ENCODE results near the gene SNX2. TPM values are rescaled to one million over a fixed set of nuclear protein-coding genes. Genes with fewer than 3 reads are reported as not detected.
A peak's percentile ranks its signal among the peaks of the same experiment; 100 is the strongest.

The SNX2 gene
- total RNA-seq, 2 donors from 2014 or later, result 61.0 to 71.9 TPM

DNA sequence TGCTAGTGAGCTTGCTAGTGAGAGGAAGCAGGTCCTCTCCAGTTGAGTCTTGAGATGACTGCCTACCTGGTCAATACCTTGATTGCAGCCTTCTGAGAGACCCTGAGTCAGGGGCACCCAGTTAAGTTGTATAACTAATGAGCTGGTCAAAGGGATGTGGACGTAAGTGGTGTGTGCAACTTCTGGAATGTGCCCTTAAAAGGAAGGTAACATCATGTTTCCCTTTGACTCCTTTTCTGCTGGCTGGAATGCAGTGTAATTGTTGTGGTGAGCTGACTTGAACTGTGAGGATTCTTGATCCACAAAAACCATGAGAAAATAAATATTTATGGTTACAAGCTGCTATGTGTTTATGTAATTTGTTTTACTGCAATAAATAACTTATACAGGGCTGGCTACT lies 2.4 kb upstream of the SNX2 start:
- intact Hi-C loops (cut with DNase I), result no loop called here
- Histone ChIP-seq H3K27me3 (no peaks in the 10 kb centered on the region), H3K36me3 (no peaks in the 10 kb centered on the region), H3K4me1 (no peaks in the 10 kb centered on the region), H3K9me3 (no peaks in the 10 kb centered on the region), H3K27ac (no peak overlapping the region), H3K4me3 (no peak overlapping the region), H3K9ac (ENCODE audit: low read depth in 2 of 2, low read length in 2 of 2) (no peak overlapping the region)
- TF ChIP-seq, protein P1, sequence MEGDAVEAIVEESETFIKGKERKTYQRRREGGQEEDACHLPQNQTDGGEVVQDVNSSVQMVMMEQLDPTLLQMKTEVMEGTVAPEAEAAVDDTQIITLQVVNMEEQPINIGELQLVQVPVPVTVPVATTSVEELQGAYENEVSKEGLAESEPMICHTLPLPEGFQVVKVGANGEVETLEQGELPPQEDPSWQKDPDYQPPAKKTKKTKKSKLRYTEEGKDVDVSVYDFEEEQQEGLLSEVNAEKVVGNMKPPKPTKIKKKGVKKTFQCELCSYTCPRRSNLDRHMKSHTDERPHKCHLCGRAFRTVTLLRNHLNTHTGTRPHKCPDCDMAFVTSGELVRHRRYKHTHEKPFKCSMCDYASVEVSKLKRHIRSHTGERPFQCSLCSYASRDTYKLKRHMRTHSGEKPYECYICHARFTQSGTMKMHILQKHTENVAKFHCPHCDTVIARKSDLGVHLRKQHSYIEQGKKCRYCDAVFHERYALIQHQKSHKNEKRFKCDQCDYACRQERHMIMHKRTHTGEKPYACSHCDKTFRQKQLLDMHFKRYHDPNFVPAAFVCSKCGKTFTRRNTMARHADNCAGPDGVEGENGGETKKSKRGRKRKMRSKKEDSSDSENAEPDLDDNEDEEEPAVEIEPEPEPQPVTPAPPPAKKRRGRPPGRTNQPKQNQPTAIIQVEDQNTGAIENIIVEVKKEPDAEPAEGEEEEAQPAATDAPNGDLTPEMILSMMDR (IDR thresholded peaks at IDR 0.05), result no peak
- no peak for DNase-seq

- Histone ChIP-seq H3K27ac (no peak overlapping the region), H3K9ac (ENCODE audit: low read depth in 2 of 2, low read length in 2 of 2) (no peak overlapping the region), H3K36me3 (no peaks in the 10 kb centered on the region), H3K4me1 (no peaks in the 10 kb centered on the region), H3K27me3 (no peaks in the 10 kb centered on the region), H3K4me3 (no peak overlapping the region), H3K9me3 (no peaks in the 10 kb centered on the region)
- TF ChIP-seq, protein P1 (IDR thresholded peaks at IDR 0.05), result no peak
- no peak for DNase-seq
- intact Hi-C loops (cut with DNase I), result no loop called here
Observed at GRCh38 chr5:122773619-122774018, 1.3 kb upstream of the SNX2 start.

DNA sequence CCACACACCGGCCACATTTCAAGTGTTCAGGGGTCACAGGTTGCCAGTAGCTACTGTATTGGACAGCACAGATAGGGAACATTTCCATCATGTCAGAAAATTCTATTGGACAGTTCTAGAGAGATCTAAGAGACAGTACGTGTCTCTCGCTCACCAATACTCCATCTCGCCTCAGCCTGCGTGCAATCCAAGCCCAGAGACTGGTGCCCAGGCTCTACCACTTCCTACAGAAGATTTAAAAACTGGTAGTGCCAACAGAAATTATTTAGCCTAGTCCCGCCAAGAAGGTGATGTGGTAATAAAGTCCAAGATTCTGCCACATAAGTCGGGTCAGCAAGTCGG lies 390 bp upstream of the SNX2 start:
- DNase-seq, result no peak
- Histone ChIP-seq H3K4me1 (no peaks in the 10 kb centered on the region), H3K9me3 (no peaks in the 10 kb centered on the region), H3K4me3 (peak overlapping the region; percentile 83), H3K36me3 (no peaks in the 10 kb centered on the region), H3K27me3 (no peaks in the 10 kb centered on the region), H3K9ac (ENCODE audit: low read depth in 2 of 2, low read length in 2 of 2) (no peak overlapping the region), H3K27ac (peak overlapping the region; percentile 1)
- TF ChIP-seq, protein P1 (IDR thresholded peaks at IDR 0.05), result no peak
- intact Hi-C loops (cut with DNase I), result no loop called here

DNA sequence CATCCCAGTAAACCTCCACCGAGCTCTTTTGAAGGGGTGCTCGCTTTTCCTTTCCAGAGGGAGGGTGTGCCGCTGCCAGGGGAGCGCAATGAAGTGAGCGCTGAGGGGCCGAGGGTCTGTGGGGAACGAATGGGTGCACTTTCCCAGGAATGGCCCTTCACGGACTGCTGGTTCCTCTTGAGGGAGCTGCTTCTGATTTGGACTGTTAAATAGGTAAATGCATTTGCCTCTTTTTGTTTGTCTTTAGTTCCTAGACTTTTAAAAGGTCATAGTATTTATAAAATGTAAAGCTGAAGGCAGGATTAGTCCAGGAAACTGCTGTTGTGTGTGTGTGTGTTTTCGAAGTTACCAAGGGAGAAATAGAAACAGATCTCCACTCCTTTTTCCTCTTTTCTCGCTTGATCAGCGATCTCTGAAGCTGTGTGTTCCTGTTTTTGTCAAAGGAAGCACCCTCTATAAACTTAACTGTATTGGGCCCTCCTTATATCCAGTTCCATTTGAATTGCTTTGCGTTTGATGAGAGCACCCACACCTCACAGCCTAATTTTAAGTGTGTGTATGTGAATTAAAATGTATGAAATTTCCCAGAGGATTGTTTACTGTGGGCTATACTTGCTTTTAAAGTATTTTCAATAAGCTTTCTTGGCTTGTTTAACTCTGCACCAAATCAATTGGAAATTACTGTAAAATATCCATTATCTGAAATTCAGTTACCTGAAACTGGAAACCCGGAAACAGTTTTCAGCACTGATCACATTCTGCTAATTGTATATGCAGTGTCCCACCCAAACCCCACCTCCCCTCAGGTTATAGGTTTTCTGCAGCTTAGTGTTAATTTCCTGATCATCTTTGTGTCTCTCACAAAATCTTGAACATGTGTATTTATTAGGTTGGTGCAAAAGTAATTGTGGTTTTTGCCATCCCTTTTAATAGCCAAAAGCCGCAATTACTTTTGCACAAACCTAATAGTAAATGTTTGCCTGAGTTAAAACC lies 966 bp downstream of the SNX2 start:
- TF ChIP-seq, protein P1 (IDR thresholded peaks at IDR 0.05), result no peak
- Histone ChIP-seq H3K27ac (peak overlapping the region; percentile 75), H3K9ac (ENCODE audit: low read depth in 2 of 2, low read length in 2 of 2) (peak overlapping the region; percentile 91 to 94), H3K4me3 (peak overlapping the region; percentile 83), H3K27me3 (no peaks in the 10 kb centered on the region), H3K36me3 (no peaks in the 10 kb centered on the region), H3K9me3 (no peaks in the 10 kb centered on the region), H3K4me1 (no peaks in the 10 kb centered on the region)
- intact Hi-C loops (cut with DNase I), result no loop called here
- DNase-seq, result peak; percentile 20

DNA sequence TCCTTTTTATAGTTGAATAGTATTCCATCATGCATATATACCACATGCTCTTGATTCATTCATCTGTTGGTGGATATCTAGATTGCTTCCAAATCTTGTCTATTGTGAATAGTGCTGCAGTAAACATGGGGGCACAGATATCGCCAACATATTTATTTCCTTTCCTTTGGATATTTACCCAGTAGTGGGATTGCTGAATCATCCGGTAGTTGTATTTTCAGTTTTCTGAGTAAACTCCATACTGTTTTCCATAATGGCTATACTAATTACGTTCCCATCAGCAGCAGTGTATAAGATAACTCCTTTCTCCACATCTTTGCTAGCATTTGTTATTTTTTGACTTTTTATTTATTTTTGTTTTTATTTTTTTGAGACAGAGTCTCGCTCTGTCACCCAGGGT lies 3.3 kb downstream of the SNX2 start:
- no peak overlapping the region for H3K27ac ChIP-seq

More for the DNA sequence above, 3.3 kb downstream of the SNX2 start:
- Histone ChIP-seq H3K4me1 (no peaks in the 10 kb centered on the region), H3K4me3 (no peak overlapping the region), H3K27me3 (no peaks in the 10 kb centered on the region), H3K9me3 (no peaks in the 10 kb centered on the region), H3K9ac (ENCODE audit: low read depth in 2 of 2, low read length in 2 of 2) (no peak overlapping the region), H3K36me3 (no peaks in the 10 kb centered on the region)
- DNase-seq, result no peak
- intact Hi-C loops (cut with DNase I), result no loop called here
- TF ChIP-seq, protein P1 (IDR thresholded peaks at IDR 0.05), result no peak
